ENCODE results near the gene LMAN1L. TPM values are rescaled to one million over a fixed set of nuclear protein-coding genes. Genes with fewer than 3 reads are reported as not detected.

The LMAN1L gene
- polyA plus RNA-seq, 4 donors, result 0.10 TPM; not detected in 3

Other genes starting within 250 kb of the LMAN1L start
- 10 to 100 TPM; 67.0 to 77.2 (median 72.2) TPM for gene CLK3, start 197.0 kb upstream of the LMAN1L start, polyA plus RNA-seq (ENCODE audit: insufficient read length in 4 of 4)
- 10 to 100 TPM; 37.3 to 45.4 (median 41.4) TPM for gene EDC3, start 116.8 kb upstream of the LMAN1L start, polyA plus RNA-seq (ENCODE audit: insufficient read length in 4 of 4)
- under 1 TPM in 2 of 4 donors, not detected in 2; 0.03 to 0.11 TPM for gene CYP1A1, start 87.3 kb upstream of the LMAN1L start, polyA plus RNA-seq (ENCODE audit: insufficient read length in 4 of 4)
- gene CYP1A2, start 64.0 kb upstream of the LMAN1L start, polyA plus RNA-seq (ENCODE audit: insufficient read length in 4 of 4), result under 1 TPM in 3 of 4 donors, not detected in 1; 0.08 to 0.24 (median 0.19) TPM
- gene CSK, start 30.8 kb upstream of the LMAN1L start, polyA plus RNA-seq (ENCODE audit: insufficient read length in 4 of 4), result 10 to 100 TPM; 39.4 to 48.3 (median 42.7) TPM
- under 1 TPM in 2 of 4 donors, not detected in 2; 0.03 to 0.13 TPM for gene CPLX3, start 13.8 kb downstream of the LMAN1L start, polyA plus RNA-seq (ENCODE audit: insufficient read length in 4 of 4)
- gene ULK3, start 30.3 kb downstream of the LMAN1L start, polyA plus RNA-seq (ENCODE audit: insufficient read length in 4 of 4), result 10 to 100 TPM; 33.0 to 36.6 (median 33.3) TPM
- gene SCAMP2, start 60.5 kb downstream of the LMAN1L start, polyA plus RNA-seq (ENCODE audit: insufficient read length in 4 of 4), result 10 to 100 TPM; 76.5 to 84.0 (median 80.3) TPM
- 10 to 100 TPM; 50.2 to 70.2 (median 58.8) TPM for gene MPI, start 77.2 kb downstream of the LMAN1L start, polyA plus RNA-seq (ENCODE audit: insufficient read length in 4 of 4)
- 10 to 100 TPM; 52.5 to 59.1 (median 56.5) TPM for gene FAM219B, start 94.0 kb downstream of the LMAN1L start, polyA plus RNA-seq (ENCODE audit: insufficient read length in 4 of 4)
- 100 to 1,000 TPM; 214 to 224 (median 219) TPM for gene COX5A, start 125.2 kb downstream of the LMAN1L start, polyA plus RNA-seq (ENCODE audit: insufficient read length in 4 of 4)
- 1 to 10 TPM; 2.5 to 3.0 (median 2.7) TPM for gene RPP25, start 143.9 kb downstream of the LMAN1L start, polyA plus RNA-seq (ENCODE audit: insufficient read length in 4 of 4)
- 10 to 100 TPM; 18.8 to 28.3 (median 22.6) TPM for gene SCAMP5, start 182.7 kb downstream of the LMAN1L start, polyA plus RNA-seq (ENCODE audit: insufficient read length in 4 of 4)
- gene PPCDC, start 210.8 kb downstream of the LMAN1L start, polyA plus RNA-seq (ENCODE audit: insufficient read length in 4 of 4), result 10 to 100 TPM; 10.4 to 13.8 (median 13.0) TPM